SU-DHL-6 (cell line): ENCODE data around the gene LRRC26.

ENCODE experiments used
- H2AFZ ChIP-seq: fragments of 200-600 bp; sonication (generic); 2 replicates; pipeline ENCODE4 v1.6.1; 2014; ENCODE audit warnings: low read depth, mild to moderate bottlenecking, moderate library complexity, mixed read lengths, antibody characterized with exemption, low read length; ENCODE audit not compliant: severe bottlenecking
- H3F3A ChIP-seq: fragments of 200-600 bp; shearing (Covaris generic); 2 replicates; pipeline ENCODE4 v1.6.0; 2016; ENCODE audit warnings: antibody characterized with exemption, mild to moderate bottlenecking; ENCODE audit not compliant: insufficient read depth
- H3K27ac ChIP-seq: fragments of 200-600 bp; sonication (generic); 2 replicates; pipeline ENCODE4 v1.5.1; 2016; ENCODE audit warnings: low read depth, mild to moderate bottlenecking, low read length, moderate library complexity, mixed read lengths
- H3K27me3 ChIP-seq: fragments of 200-600 bp; sonication (generic), shearing (Covaris generic); 2 replicates; pipeline ENCODE4 v1.6.0; 2014; ENCODE audit warnings: mild to moderate bottlenecking, low read length
- H3K36me3 ChIP-seq: fragments of 200-600 bp; sonication (generic); 2 replicates; pipeline ENCODE4 v1.6.1; 2014; ENCODE audit warnings: mild to moderate bottlenecking, low read length, mixed read lengths
- H3K4me2 ChIP-seq: fragments of 300-600, 200-600 bp; shearing (Covaris generic), sonication (generic); 2 replicates; pipeline ENCODE4 v1.6.0; 2014; ENCODE audit warnings: low read length, low read depth, mild to moderate bottlenecking; ENCODE audit not compliant: poor library complexity, severe bottlenecking
- H3K4me3 ChIP-seq: fragments of 200-600 bp; sonication (generic); 2 replicates; pipeline ENCODE4 v1.5.1; 2014; ENCODE audit warnings: antibody characterized with exemption, low read length, mild to moderate bottlenecking, mixed read lengths; ENCODE audit not compliant: insufficient read depth, poor library complexity, severe bottlenecking
- H3K79me2 ChIP-seq: fragments of 200-600 bp; sonication (generic); 2 replicates; pipeline ENCODE4 v1.6.1; 2014; ENCODE audit warnings: mild to moderate bottlenecking, low read length, moderate library complexity; ENCODE audit not compliant: insufficient read depth
- H3K9ac ChIP-seq: fragments of 200-600 bp; sonication (generic); 2 replicates; pipeline ENCODE4 v1.7.0; 2014; ENCODE audit warnings: mild to moderate bottlenecking, low read length
- H3K9me2 ChIP-seq: fragments of 200-600 bp; sonication (generic); replicated peaks from 2 replicates; pipeline ENCODE4 v1.6.1; 2014; ENCODE audit warnings: low read length; ENCODE audit not compliant: insufficient read depth
- H3K9me3 ChIP-seq: fragments of 200-600 bp; sonication (generic); 2 replicates; pipeline ENCODE4 v1.6.1; 2014; ENCODE audit warnings: low read length, mixed read lengths; ENCODE audit not compliant: insufficient read depth
- H4K20me1 ChIP-seq: fragments of 200-600 bp; sonication (generic); 2 replicates; pipeline ENCODE4 v1.6.1; 2014; ENCODE audit warnings: low read depth, mild to moderate bottlenecking, antibody characterized with exemption, low read length, moderate library complexity, mixed read lengths
- CTCF ChIP-seq: fragments of 200-600 bp; sonication (generic); IDR thresholded peaks from one replicate; pipeline ENCODE4 v1.5.1; 2017; ENCODE audit warnings: antibody characterized with exemption, mild to moderate bottlenecking, low read length, moderate library complexity; ENCODE audit not compliant: insufficient read depth, poor library complexity, severe bottlenecking
- EZH2phosphoT487 ChIP-seq: fragments of 200-600 bp; sonication (generic), shearing (Covaris generic); conservative IDR thresholded peaks from 2 replicates; pipeline ENCODE4 v1.6.1; 2018; ENCODE audit warnings: mild to moderate bottlenecking, antibody characterized with exemption, low read length, moderate library complexity, mixed read lengths

Gene LRRC26

GRCh38 chr9:137157618-137158415, 12.0 kb downstream of the LRRC26 start:
- H3K4me3 ChIP-seq, result no peak overlapping the region
- no peaks in the 10 kb centered on the region for H3F3A ChIP-seq
- no peaks in the 10 kb centered on the region for H3K36me3 ChIP-seq
- H3K9me3 ChIP-seq, result no peaks in the 10 kb centered on the region
- H3K4me2 ChIP-seq, result no peak overlapping the region
- H3K27me3 ChIP-seq, result no peaks in the 10 kb centered on the region
- no peak overlapping the region for H3K27ac ChIP-seq
- no peaks in the 10 kb centered on the region for H4K20me1 ChIP-seq
- H2AFZ ChIP-seq, result no peak overlapping the region
- no peaks in the 10 kb centered on the region for H3K9me2 ChIP-seq
- H3K9ac ChIP-seq, result no peak overlapping the region
- no peak for TF ChIP-seq EZH2phosphoT487
- no peak for TF ChIP-seq CTCF
- no peaks in the 10 kb centered on the region for H3K79me2 ChIP-seq

GRCh38 chr9:137156567-137157375, 13.1 kb downstream of the LRRC26 start:
- H3K79me2 ChIP-seq, result no peaks in the 10 kb centered on the region
- no peaks in the 10 kb centered on the region for H3K9me3 ChIP-seq
- no peak overlapping the region for H3K27ac ChIP-seq
- no peaks in the 10 kb centered on the region for H3K27me3 ChIP-seq
- H3F3A ChIP-seq, result no peaks in the 10 kb centered on the region
- H3K36me3 ChIP-seq, result no peaks in the 10 kb centered on the region
- H4K20me1 ChIP-seq, result no peaks in the 10 kb centered on the region
- no peak overlapping the region for H3K9ac ChIP-seq
- no peak overlapping the region for H2AFZ ChIP-seq
- no peak overlapping the region for H3K4me2 ChIP-seq
- TF ChIP-seq CTCF (no peak), EZH2phosphoT487 (no peak)
- H3K4me3 ChIP-seq, result no peak overlapping the region
- H3K9me2 ChIP-seq, result no peaks in the 10 kb centered on the region

- H3K9me3 ChIP-seq, result no peaks in the 10 kb centered on the region
- TF ChIP-seq EZH2phosphoT487 (no peak), CTCF (no peak)
These were observed 16.9 kb downstream of the LRRC26 start for GRCh38 chr9:137152844-137153405.

More at GRCh38 chr9:137152844-137153405, 16.9 kb downstream of the LRRC26 start:
- Histone ChIP-seq H3K36me3 (no peaks in the 10 kb centered on the region), H3K27me3 (no peaks in the 10 kb centered on the region), H4K20me1 (no peaks in the 10 kb centered on the region), H3K4me3 (no peak overlapping the region), H2AFZ (no peak overlapping the region), H3K9me2 (no peaks in the 10 kb centered on the region), H3F3A (peaks cover 13% of the 10 kb centered on the region; the same call in 1 of the 2 replicates), H3K79me2 (no peaks in the 10 kb centered on the region), H3K4me2 (no peak overlapping the region), H3K9ac (no peak overlapping the region), H3K27ac (no peak overlapping the region)
